Hematopoietic multipotent progenitor cell (in vitro differentiated cells): ENCODE measurements around the gene RPL27. TPM values are rescaled to one million over a fixed set of nuclear protein-coding genes. Genes with fewer than 3 reads are reported as not detected.
A peak's percentile ranks its signal among the peaks of the same experiment; 100 is the strongest.
"Not testable (repeated sequence)": the region's sequence is repeated elsewhere in the genome, so short reads cannot be mapped to it uniquely, and the experiment has no call there.

Experiments
- DNase-seq, 3 donors: peaks; one replicate each; pipeline ENCODE4 v3.0.0-alpha.2; 2011 to 2015; ENCODE audit warnings: low read depth in 2 of 3, low spot score in 2 of 3
- total RNA-seq: library from RNA; depleted of rRNA; stranded (reverse); fragments of >200 nt; gene quantifications from one replicate; pipeline ENCODE4 v1.2.3, GENCODE V29; 2012

RPL27 gene
- total RNA-seq: 2,332 TPM

GRCh38 chr17:42997984-42998938, at the start of gene RPL27:
Gene RPL27 (plus strand): TSS chr17:42998419. CDS start chr17:42998751, 332 bp downstream.
- peak; percentile 93 to 100 (median 100) for DNase-seq

GRCh38 chr17:42950044-42950783, 48.0 kb upstream of the RPL27 start:
- no peak for DNase-seq

- DNase-seq: no peak
These were observed 44.5 kb upstream of the RPL27 start for GRCh38 chr17:42953669-42954068.

- DNase-seq: peak; percentile 83 to 94 (median 93)
These were observed 33.9 kb upstream of the RPL27 start, which contains the start of gene AARSD1 for GRCh38 chr17:42964161-42964932. Gene AARSD1 (minus strand): TSS chr17:42964454. CDS start chr17:42964440, 14 bp downstream.

- DNase-seq: no peak
These were observed 30.3 kb upstream of the RPL27 start for GRCh38 chr17:42967925-42968324.

- DNase-seq: no peak
These were observed 29.1 kb upstream of the RPL27 start for GRCh38 chr17:42969001-42969581.

GRCh38 chr17:42971589-42971988, 26.6 kb upstream of the RPL27 start:
- DNase-seq: no peak

GRCh38 chr17:42973323-42973722, 24.9 kb upstream of the RPL27 start:
- not testable (repeated sequence) for DNase-seq

- DNase-seq: no peak
These were observed 23.0 kb upstream of the RPL27 start for GRCh38 chr17:42975265-42975664.

GRCh38 chr17:42975701-42976100, 22.5 kb upstream of the RPL27 start:
- not testable (repeated sequence) for DNase-seq

- DNase-seq: peak in 2 of 3 donors; percentile 35 to 66
These were observed 18.5 kb upstream of the RPL27 start, which contains the start of gene PTGES3L for GRCh38 chr17:42979511-42980273. Gene PTGES3L (minus strand): TSS chr17:42980080. CDS start chr17:42980053, 27 bp downstream.

- DNase-seq: peak; percentile 79 to 91 (median 87)
These were observed 17.9 kb upstream of the RPL27 start, which contains the start of gene RUNDC1 for GRCh38 chr17:42980274-42980765. Gene RUNDC1 (plus strand): TSS chr17:42980565. CDS start chr17:42980577, 12 bp downstream.

GRCh38 chr17:42980766-42981397, 17.3 kb upstream of the RPL27 start:
- peak in 2 of 3 donors; percentile 54 to 68 for DNase-seq

- DNase-seq: no peak
These were observed 16.0 kb upstream of the RPL27 start for GRCh38 chr17:42982266-42982665.

- DNase-seq: peak in 2 of 3 donors; percentile 50 to 66
These were observed 13.0 kb upstream of the RPL27 start for GRCh38 chr17:42985225-42985624.

- no peak for DNase-seq
These were observed 9.1 kb upstream of the RPL27 start for GRCh38 chr17:42989141-42989540.

GRCh38 chr17:42989726-42990652, 8.2 kb upstream of the RPL27 start:
- no peak for DNase-seq
